Colonic mucosa (tissue), 4 donors: ENCODE data around the gene ADGRB3. TPM values are rescaled to one million over a fixed set of nuclear protein-coding genes. Genes with fewer than 3 reads are reported as not detected.

Experiments used
- DNase-seq: peaks from one replicate; pipeline ENCODE4 v3.0.0-alpha.2; 2020
- H3K27ac ChIP-seq: fragments of 200-600 bp; one replicate; pipeline ENCODE4 v1.8.0; 2021
- H3K27me3 ChIP-seq: fragments of 200-600 bp; one replicate; pipeline ENCODE4 v1.8.0; 2021
- H3K36me3 ChIP-seq: fragments of 200-600 bp; one replicate; pipeline ENCODE4 v1.8.0; 2021
- H3K4me1 ChIP-seq: fragments of 200-600 bp; one replicate; pipeline ENCODE4 v1.8.0; 2021; ENCODE audit warnings: mild to moderate bottlenecking
- H3K4me3 ChIP-seq: fragments of 200-600 bp; one replicate; pipeline ENCODE4 v1.8.0; 2021
- H3K9ac ChIP-seq, 2 donors: one replicate each; pipeline ENCODE4 v1.7.0; 2013; ENCODE audit warnings: control low read depth in 2 of 2, low read depth in 2 of 2, low read length in 2 of 2
- H3K9me3 ChIP-seq: fragments of 200-600 bp; one replicate; pipeline ENCODE4 v1.8.0; 2021
- CTCF ChIP-seq: fragments of 200-600 bp; IDR thresholded peaks from one replicate; pipeline ENCODE4 v1.8.0; 2022; ENCODE audit warnings: antibody characterized with exemption, mild to moderate bottlenecking
- intact Hi-C: fragments of 100-400 bp; cut with DNase I; formaldehyde crosslinking; loops from one replicate; pipeline ENCODE4 v1.14.1; 2022
- total RNA-seq, 2 donors: library from RNA; stranded (reverse); fragmentation: NEBNext Ultra II Directional in 1 of 2; extraction: Animal tissue kit (Norgen Biotek cat#: 25700) in 1 of 2; gene quantifications; one replicate each; pipeline ENCODE4 v1.2.1, GENCODE V29; 2021
- donor health status: healthy.
- donor health status: DM: no; HTN: no; CAD: no.
- donor health status: DM: no; HTN: no; CAD: no.

Gene ADGRB3
- total RNA-seq, 2 donors from 2014 or later: 0.42 to 0.98 TPM

- Histone ChIP-seq H3K27ac (no peak overlapping the region), H3K27me3 (no peaks in the 10 kb centered on the region), H3K9me3 (no peaks in the 10 kb centered on the region), H3K4me3 (no peak overlapping the region), H3K36me3 (no peaks in the 10 kb centered on the region), H3K4me1 (no peaks in the 10 kb centered on the region), H3K9ac (no peak overlapping the region)
- intact Hi-C loops: no loop called here
- TF ChIP-seq CTCF: no peak
- DNase-seq: no peak
Observed at GRCh38 chr6:69138148-69138547, 503.1 kb downstream of the ADGRB3 start.

GRCh38 chr6:69138893-69139494, 503.9 kb downstream of the ADGRB3 start:
- intact Hi-C loops: no loop called here
- Histone ChIP-seq H3K4me1 (no peaks in the 10 kb centered on the region), H3K4me3 (no peak overlapping the region), H3K27me3 (no peaks in the 10 kb centered on the region), H3K36me3 (no peaks in the 10 kb centered on the region), H3K9me3 (no peaks in the 10 kb centered on the region), H3K9ac (no peak overlapping the region), H3K27ac (no peak overlapping the region)
- no peak for DNase-seq
- TF ChIP-seq CTCF: no peak

GRCh38 chr6:69145062-69145461, 510.0 kb downstream of the ADGRB3 start:
- Histone ChIP-seq H3K4me1 (no peaks in the 10 kb centered on the region), H3K27me3 (no peaks in the 10 kb centered on the region), H3K27ac (no peak overlapping the region), H3K9me3 (no peaks in the 10 kb centered on the region), H3K9ac (no peak overlapping the region), H3K36me3 (no peaks in the 10 kb centered on the region), H3K4me3 (no peak overlapping the region)
- DNase-seq: no peak
- intact Hi-C loops: no loop called here
- no peak for TF ChIP-seq CTCF

- H3K9ac ChIP-seq: no peak overlapping the region
- H3K27me3 ChIP-seq: no peaks in the 10 kb centered on the region
- TF ChIP-seq CTCF: no peak
- no peak overlapping the region for H3K4me3 ChIP-seq
- H3K9me3 ChIP-seq: no peaks in the 10 kb centered on the region
- intact Hi-C loops: no loop called here
- no peak overlapping the region for H3K27ac ChIP-seq
- no peaks in the 10 kb centered on the region for H3K4me1 ChIP-seq
- no peaks in the 10 kb centered on the region for H3K36me3 ChIP-seq
- DNase-seq: no peak
Observed at GRCh38 chr6:69146385-69146784, 511.3 kb downstream of the ADGRB3 start.

- H3K36me3 ChIP-seq: no peaks in the 10 kb centered on the region
- no peak for DNase-seq
- no peaks in the 10 kb centered on the region for H3K4me1 ChIP-seq
- intact Hi-C loops: no loop called here
- no peaks in the 10 kb centered on the region for H3K27me3 ChIP-seq
- H3K9ac ChIP-seq: no peak overlapping the region
- H3K9me3 ChIP-seq: no peaks in the 10 kb centered on the region
- no peak overlapping the region for H3K4me3 ChIP-seq
- no peak for TF ChIP-seq CTCF
- H3K27ac ChIP-seq: no peak overlapping the region
Observed at GRCh38 chr6:69155467-69155866, 520.4 kb downstream of the ADGRB3 start.
